ENCODE measurements around the gene GRM7. TPM values are rescaled to one million over a fixed set of nuclear protein-coding genes. Genes with fewer than 3 reads are reported as not detected.

The GRM7 gene
- polyA plus RNA-seq, 3 donors, result not detected

DNA sequence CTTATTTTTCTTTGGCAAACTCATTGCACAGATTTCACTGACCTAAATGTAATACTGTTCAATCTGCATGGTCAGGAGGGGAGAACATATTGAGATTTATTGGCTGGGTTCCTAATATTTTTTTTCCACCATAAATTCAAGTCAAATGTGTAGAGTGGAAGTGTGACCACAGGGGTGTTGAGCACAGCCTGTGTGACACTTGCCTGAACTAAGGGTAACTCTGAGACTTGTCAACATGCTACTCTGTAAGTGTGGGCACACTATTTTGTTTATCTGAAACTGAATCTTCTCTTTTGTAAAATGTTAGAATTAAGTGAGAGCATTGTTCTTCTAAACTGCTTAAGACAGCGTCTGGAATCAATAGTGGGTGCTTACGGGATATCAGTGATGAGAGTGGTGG is 516.2 kb downstream of the GRM7 start:
- Histone ChIP-seq H3K4me2 (replicated peaks; ENCODE audit: extremely low read depth, low read length, poor library complexity, severe bottlenecking) (no peak overlapping the region), H3K27me3 (ENCODE audit: control insufficient read depth in 2 of 2, insufficient read depth in 2 of 2, low read length in 2 of 2) (no peaks in the 10 kb centered on the region), H3K79me2 (ENCODE audit: insufficient read depth, low read length) (no peaks in the 10 kb centered on the region), H3K9ac (ENCODE audit: insufficient read depth, low read length, poor library complexity, severe bottlenecking) (no peak overlapping the region), H3K4me1 (ENCODE audit: control insufficient read depth in 1 of 2, insufficient read depth in 2 of 2, low read length in 2 of 2) (no peaks in the 10 kb centered on the region), H3K36me3 (replicated peaks in 1 of 2; ENCODE audit: control insufficient read depth in 1 of 2, insufficient read depth in 2 of 2, low read length in 2 of 2) (no peaks in the 10 kb centered on the region), H3K9me3 (replicated peaks in 1 of 2; ENCODE audit: control insufficient read depth in 1 of 2, insufficient read depth in 1 of 2, low read length in 2 of 2) (no peaks in the 10 kb centered on the region), H2AFZ (ENCODE audit: insufficient read depth, low read depth, low read length, poor library complexity, severe bottlenecking) (no peak overlapping the region), H3K27ac (ENCODE audit: low read depth in 1 of 2, low read length in 2 of 2) (no peak overlapping the region), H4K20me1 (ENCODE audit: insufficient read depth, low read length) (no peaks in the 10 kb centered on the region), H3K4me3 (replicated peaks in 1 of 3; ENCODE audit: low read depth in 2 of 3, low read length in 3 of 3) (no peak overlapping the region)
- Mint-ChIP-seq H3K36me3 (no peaks in the 10 kb centered on the region), H3K27ac (no peak overlapping the region), H3K27me3 (ENCODE audit: low read depth in 3 of 3) (peaks cover 0 to 1% (median 0%) of the 10 kb centered on the region in 3 donors), H3K4me3 (no peak overlapping the region), H3K4me1 (no peaks in the 10 kb centered on the region), H3K9me3 (peaks cover 0 to 6% (median 3%) of the 10 kb centered on the region in 7 donors)
- TF ChIP-seq, protein P1, sequence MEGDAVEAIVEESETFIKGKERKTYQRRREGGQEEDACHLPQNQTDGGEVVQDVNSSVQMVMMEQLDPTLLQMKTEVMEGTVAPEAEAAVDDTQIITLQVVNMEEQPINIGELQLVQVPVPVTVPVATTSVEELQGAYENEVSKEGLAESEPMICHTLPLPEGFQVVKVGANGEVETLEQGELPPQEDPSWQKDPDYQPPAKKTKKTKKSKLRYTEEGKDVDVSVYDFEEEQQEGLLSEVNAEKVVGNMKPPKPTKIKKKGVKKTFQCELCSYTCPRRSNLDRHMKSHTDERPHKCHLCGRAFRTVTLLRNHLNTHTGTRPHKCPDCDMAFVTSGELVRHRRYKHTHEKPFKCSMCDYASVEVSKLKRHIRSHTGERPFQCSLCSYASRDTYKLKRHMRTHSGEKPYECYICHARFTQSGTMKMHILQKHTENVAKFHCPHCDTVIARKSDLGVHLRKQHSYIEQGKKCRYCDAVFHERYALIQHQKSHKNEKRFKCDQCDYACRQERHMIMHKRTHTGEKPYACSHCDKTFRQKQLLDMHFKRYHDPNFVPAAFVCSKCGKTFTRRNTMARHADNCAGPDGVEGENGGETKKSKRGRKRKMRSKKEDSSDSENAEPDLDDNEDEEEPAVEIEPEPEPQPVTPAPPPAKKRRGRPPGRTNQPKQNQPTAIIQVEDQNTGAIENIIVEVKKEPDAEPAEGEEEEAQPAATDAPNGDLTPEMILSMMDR (IDR thresholded peaks at IDR 0.05), result no peak
- intact Hi-C loops (cut with micrococcal nuclease), result no loop called here
- no peak for DNase-seq
- 83% methylated on average over 1 of the region's 2 CpGs for WGBS (ENCODE audit: insufficient coverage)

DNA sequence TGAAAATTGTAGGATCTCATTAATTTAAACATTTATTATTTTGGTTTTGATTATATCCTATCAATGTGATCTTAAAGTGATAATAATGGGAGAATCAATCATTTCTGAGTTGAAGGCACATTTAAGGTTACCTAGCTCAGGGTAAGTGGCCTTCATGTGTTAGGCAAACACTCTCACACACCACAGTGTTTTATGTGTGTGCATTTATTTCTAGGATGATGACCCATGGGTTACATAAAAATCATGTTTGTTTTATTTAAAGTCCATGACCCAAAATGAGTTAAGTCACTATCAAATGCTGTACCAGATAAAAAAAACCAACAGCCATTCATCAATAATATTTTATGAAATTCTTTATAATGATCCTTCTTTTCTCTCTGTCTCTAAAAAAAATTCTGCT is 520.8 kb downstream of the GRM7 start:
- Mint-ChIP-seq H3K4me3 (no peak overlapping the region), H3K4me1 (no peaks in the 10 kb centered on the region), H3K9me3 (peaks cover 0 to 3% (median 0%) of the 10 kb centered on the region in 7 donors), H3K27ac (no peak overlapping the region), H3K36me3 (no peaks in the 10 kb centered on the region), H3K27me3 (ENCODE audit: low read depth in 3 of 3) (no peaks in the 10 kb centered on the region)
- H3K27me3 ChIP-seq (ENCODE audit: control insufficient read depth in 2 of 2, insufficient read depth in 2 of 2, low read length in 2 of 2), result no peaks in the 10 kb centered on the region
- no peaks in the 10 kb centered on the region for H4K20me1 ChIP-seq (ENCODE audit: insufficient read depth, low read length)
- no peaks in the 10 kb centered on the region for H3K4me1 ChIP-seq (ENCODE audit: control insufficient read depth in 1 of 2, insufficient read depth in 2 of 2, low read length in 2 of 2)
- H2AFZ ChIP-seq (ENCODE audit: insufficient read depth, low read depth, low read length, poor library complexity, severe bottlenecking), result no peak overlapping the region
- no peaks in the 10 kb centered on the region for H3K79me2 ChIP-seq (ENCODE audit: insufficient read depth, low read length)
- intact Hi-C loops (cut with micrococcal nuclease), result no loop called here
- no peak for DNase-seq
- H3K9me3 ChIP-seq (replicated peaks in 1 of 2; ENCODE audit: control insufficient read depth in 1 of 2, insufficient read depth in 1 of 2, low read length in 2 of 2), result no peaks in the 10 kb centered on the region
- no peak overlapping the region for H3K9ac ChIP-seq (ENCODE audit: insufficient read depth, low read length, poor library complexity, severe bottlenecking)
- H3K36me3 ChIP-seq (replicated peaks in 1 of 2; ENCODE audit: control insufficient read depth in 1 of 2, insufficient read depth in 2 of 2, low read length in 2 of 2), result no peaks in the 10 kb centered on the region
- no peak overlapping the region for H3K4me3 ChIP-seq (replicated peaks in 1 of 3; ENCODE audit: low read depth in 2 of 3, low read length in 3 of 3)
- TF ChIP-seq, protein P1 (IDR thresholded peaks at IDR 0.05), result no peak
- H3K4me2 ChIP-seq (replicated peaks; ENCODE audit: extremely low read depth, low read length, poor library complexity, severe bottlenecking), result no peak overlapping the region
- no peak overlapping the region for H3K27ac ChIP-seq (ENCODE audit: low read depth in 1 of 2, low read length in 2 of 2)

Measured in CD14-positive monocyte (primary cell).